ENCODE data around the gene MRPS18A. TPM values are rescaled to one million over a fixed set of nuclear protein-coding genes. Genes with fewer than 3 reads are reported as not detected.

The MRPS18A gene
- total and polyA plus RNA-seq, 2 of the 13 experiments (the other 11 are each of a cell fraction or from before 2014, with no cell fraction given) = 87.8 to 89.1 TPM

DNA sequence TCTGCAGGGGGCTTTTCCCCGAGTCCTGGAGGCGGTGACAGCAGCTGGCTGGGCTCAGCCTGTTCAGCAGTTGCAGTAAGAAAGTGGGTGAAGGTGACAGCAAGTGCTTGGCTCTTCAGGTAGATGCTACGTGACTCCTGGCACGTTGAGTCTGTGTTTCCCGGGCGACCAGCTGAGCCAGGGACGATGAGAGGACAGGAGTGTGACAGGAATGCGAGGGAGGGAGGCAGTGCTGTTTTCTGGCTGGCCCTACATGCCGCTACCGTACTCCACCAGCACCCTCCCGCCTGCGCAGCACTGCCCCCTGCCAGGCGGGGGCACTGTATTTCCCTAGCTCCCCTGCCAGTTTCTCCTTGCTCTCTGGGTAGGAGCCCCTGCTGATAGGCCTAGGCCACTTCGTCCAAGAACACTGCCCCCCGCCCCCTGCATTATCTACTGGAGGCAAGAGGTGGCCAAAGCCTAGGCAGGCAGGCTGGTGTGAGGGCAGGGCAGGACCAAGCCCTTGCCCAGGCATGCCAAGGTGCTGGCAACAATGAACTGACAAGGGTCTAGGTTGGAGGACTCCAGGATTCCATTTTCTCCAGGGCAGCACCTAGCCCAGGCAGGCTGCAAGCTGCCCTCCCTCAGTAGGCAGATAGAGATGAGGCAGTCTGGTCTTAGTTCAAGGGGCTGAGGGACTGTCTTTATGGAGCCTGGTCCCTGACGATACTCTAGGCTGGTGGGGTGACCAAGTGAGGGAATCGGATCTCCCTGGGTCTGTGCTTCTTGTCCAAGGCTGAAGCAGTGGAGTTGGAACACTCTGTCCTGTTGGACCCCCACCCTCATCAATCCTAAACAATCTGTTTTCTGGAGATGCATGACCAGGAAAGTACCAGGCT, 19.2 kb downstream of the MRPS18A start (continued):
- TF ChIP-seq ZNF605 (CRISPR knock-in tag; IDR thresholded peaks at IDR 0.05) (peak; percentile 51; the same call in 1 of the 2 replicates), ZKSCAN5 (CRISPR knock-in tag; IDR thresholded peaks at IDR 0.05) (0 out of 2 replicates have a peak, but pooled peaks have one; percentile 41), ZNF30 (CRISPR knock-in tag; IDR thresholded peaks at IDR 0.05) (no peak), ZNF225 (CRISPR knock-in tag; IDR thresholded peaks at IDR 0.05) (no peak), HES4 (CRISPR knock-in tag; IDR thresholded peaks at IDR 0.05; ENCODE audit: borderline replicate concordance) (no peak), SETDB1 (CRISPR knock-in tag; IDR thresholded peaks at IDR 0.05; ENCODE audit: borderline replicate concordance) (no peak), KMT2A (CRISPR knock-in tag; IDR thresholded peaks at IDR 0.05) (no peak; the same call in 1 of the 2 replicates), ASH2L (IDR thresholded peaks at IDR 0.05; ENCODE audit: insufficient read length, low read depth, low read length) (no peak), HNRNPUL1 (IDR thresholded peaks at IDR 0.05; ENCODE audit: low read depth, low read length) (no peak), HOXA9 (CRISPR knock-in tag; IDR thresholded peaks at IDR 0.05; ENCODE audit: borderline replicate concordance) (no peak)
- TF ChIP-seq, protein P1, sequence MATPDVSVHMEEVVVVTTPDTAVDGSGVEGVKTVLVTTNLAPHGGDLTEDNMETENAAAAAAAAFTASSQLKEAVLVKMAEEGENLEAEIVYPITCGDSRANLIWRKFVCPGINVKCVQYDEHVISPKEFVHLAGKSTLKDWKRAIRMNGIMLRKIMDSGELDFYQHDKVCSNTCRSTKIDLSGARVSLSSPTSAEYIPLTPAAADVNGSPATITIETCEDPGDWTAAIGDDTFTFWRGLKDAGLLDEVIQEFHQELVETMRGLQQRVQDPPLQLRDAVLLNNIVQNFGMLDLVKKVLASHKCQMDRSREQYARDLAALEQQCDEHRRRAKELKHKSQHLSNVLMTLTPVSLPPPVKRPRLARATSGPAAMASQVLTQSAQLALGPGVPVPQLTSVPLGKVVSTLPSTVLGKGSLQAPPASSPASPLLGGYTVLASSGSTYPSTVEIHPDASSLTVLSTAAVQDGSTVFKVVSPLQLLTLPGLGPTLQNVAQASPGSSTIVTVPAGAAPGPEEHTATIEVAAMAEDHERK (CRISPR knock-in tag; IDR thresholded peaks at IDR 0.05; ENCODE audit: low read depth) = no peak
- TF ChIP-seq, protein P2, sequence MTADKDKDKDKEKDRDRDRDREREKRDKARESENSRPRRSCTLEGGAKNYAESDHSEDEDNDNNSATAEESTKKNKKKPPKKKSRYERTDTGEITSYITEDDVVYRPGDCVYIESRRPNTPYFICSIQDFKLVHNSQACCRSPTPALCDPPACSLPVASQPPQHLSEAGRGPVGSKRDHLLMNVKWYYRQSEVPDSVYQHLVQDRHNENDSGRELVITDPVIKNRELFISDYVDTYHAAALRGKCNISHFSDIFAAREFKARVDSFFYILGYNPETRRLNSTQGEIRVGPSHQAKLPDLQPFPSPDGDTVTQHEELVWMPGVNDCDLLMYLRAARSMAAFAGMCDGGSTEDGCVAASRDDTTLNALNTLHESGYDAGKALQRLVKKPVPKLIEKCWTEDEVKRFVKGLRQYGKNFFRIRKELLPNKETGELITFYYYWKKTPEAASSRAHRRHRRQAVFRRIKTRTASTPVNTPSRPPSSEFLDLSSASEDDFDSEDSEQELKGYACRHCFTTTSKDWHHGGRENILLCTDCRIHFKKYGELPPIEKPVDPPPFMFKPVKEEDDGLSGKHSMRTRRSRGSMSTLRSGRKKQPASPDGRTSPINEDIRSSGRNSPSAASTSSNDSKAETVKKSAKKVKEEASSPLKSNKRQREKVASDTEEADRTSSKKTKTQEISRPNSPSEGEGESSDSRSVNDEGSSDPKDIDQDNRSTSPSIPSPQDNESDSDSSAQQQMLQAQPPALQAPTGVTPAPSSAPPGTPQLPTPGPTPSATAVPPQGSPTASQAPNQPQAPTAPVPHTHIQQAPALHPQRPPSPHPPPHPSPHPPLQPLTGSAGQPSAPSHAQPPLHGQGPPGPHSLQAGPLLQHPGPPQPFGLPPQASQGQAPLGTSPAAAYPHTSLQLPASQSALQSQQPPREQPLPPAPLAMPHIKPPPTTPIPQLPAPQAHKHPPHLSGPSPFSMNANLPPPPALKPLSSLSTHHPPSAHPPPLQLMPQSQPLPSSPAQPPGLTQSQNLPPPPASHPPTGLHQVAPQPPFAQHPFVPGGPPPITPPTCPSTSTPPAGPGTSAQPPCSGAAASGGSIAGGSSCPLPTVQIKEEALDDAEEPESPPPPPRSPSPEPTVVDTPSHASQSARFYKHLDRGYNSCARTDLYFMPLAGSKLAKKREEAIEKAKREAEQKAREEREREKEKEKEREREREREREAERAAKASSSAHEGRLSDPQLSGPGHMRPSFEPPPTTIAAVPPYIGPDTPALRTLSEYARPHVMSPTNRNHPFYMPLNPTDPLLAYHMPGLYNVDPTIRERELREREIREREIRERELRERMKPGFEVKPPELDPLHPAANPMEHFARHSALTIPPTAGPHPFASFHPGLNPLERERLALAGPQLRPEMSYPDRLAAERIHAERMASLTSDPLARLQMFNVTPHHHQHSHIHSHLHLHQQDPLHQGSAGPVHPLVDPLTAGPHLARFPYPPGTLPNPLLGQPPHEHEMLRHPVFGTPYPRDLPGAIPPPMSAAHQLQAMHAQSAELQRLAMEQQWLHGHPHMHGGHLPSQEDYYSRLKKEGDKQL (CRISPR knock-in tag; IDR thresholded peaks at IDR 0.05; ENCODE audit: low read depth) = no peak
- TF ChIP-seq, protein P3, sequence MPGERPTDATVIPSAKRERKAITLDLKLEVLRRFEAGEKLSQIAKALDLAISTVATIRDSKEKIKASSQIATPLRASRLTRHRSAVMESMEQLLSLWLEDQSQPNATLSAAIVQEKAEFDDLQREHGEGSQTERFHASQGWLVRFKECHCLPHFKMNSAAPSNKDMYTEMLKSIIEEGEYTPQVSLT (CRISPR knock-in tag; IDR thresholded peaks at IDR 0.05; ENCODE audit: borderline replicate concordance, low read depth) = no peak; the same call in 1 of the 2 replicates
- TF ChIP-seq, protein P4, sequence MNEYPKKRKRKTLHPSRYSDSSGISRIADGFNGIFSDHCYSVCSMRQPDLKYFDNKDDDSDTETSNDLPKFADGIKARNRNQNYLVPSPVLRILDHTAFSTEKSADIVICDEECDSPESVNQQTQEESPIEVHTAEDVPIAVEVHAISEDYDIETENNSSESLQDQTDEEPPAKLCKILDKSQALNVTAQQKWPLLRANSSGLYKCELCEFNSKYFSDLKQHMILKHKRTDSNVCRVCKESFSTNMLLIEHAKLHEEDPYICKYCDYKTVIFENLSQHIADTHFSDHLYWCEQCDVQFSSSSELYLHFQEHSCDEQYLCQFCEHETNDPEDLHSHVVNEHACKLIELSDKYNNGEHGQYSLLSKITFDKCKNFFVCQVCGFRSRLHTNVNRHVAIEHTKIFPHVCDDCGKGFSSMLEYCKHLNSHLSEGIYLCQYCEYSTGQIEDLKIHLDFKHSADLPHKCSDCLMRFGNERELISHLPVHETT (CRISPR knock-in tag; conservative IDR thresholded peaks at IDR 0.05) = no peak; the same call in 1 of the 2 replicates
- TF ChIP-seq, protein P5, sequence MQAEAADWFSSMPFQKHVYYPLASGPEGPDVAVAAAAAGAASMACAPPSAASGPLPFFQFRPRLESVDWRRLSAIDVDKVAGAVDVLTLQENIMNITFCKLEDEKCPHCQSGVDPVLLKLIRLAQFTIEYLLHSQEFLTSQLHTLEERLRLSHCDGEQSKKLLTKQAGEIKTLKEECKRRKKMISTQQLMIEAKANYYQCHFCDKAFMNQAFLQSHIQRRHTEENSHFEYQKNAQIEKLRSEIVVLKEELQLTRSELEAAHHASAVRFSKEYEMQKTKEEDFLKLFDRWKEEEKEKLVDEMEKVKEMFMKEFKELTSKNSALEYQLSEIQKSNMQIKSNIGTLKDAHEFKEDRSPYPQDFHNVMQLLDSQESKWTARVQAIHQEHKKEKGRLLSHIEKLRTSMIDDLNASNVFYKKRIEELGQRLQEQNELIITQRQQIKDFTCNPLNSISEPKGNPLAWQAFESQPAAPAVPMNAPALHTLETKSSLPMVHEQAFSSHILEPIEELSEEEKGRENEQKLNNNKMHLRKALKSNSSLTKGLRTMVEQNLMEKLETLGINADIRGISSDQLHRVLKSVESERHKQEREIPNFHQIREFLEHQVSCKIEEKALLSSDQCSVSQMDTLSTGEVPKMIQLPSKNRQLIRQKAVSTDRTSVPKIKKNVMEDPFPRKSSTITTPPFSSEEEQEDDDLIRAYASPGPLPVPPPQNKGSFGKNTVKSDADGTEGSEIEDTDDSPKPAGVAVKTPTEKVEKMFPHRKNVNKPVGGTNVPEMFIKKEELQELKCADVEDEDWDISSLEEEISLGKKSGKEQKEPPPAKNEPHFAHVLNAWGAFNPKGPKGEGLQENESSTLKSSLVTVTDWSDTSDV (CRISPR knock-in tag; IDR thresholded peaks at IDR 0.05) = peak; percentile 93; the same call in 1 of the 2 replicates

Measured in HepG2 (cell line).